ENCODE data around the gene LRRC61. TPM values are rescaled to one million over a fixed set of nuclear protein-coding genes. Genes with fewer than 3 reads are reported as not detected.
"Not testable (repeated sequence)": the region's sequence is repeated elsewhere in the genome, so short reads cannot be mapped to it uniquely, and the experiment has no call there.

LRRC61 gene
- total RNA-seq, 2 donors from 2014 or later = 25.8 to 34.4 TPM

- no peak for TF ChIP-seq POLR2AphosphoS5 (IDR thresholded peaks at IDR 0.05)
- TF ChIP-seq CTCF (IDR thresholded peaks at IDR 0.05) = no peak
- no peak for TF ChIP-seq POLR2A (IDR thresholded peaks at IDR 0.05)
- no peaks in the 10 kb centered on the region for H3K9me3 ChIP-seq
- H3K27me3 ChIP-seq (replicated peaks; ENCODE audit: insufficient read depth) = no peaks in the 10 kb centered on the region
- H3K27ac ChIP-seq = no peak overlapping the region
- intact Hi-C loops (cut with DNase I) = loop anchor here (10.0 kb wide), 1 partner anchor 90 kb away; no protein-coding TSS in a partner anchor
- H3K4me1 ChIP-seq (replicated peaks) = peaks cover 16% of the 10 kb centered on the region
- H3K36me3 ChIP-seq = no peaks in the 10 kb centered on the region
- WGBS = 78% methylated on average over 15 of the region's 15 CpGs
- no peak for DNase-seq (ENCODE audit: low spot score)
- H3K4me3 ChIP-seq = no peak overlapping the region
Measured at GRCh38 chr7:150384406-150385301, 61.5 kb downstream of the LRRC61 start.

DNA sequence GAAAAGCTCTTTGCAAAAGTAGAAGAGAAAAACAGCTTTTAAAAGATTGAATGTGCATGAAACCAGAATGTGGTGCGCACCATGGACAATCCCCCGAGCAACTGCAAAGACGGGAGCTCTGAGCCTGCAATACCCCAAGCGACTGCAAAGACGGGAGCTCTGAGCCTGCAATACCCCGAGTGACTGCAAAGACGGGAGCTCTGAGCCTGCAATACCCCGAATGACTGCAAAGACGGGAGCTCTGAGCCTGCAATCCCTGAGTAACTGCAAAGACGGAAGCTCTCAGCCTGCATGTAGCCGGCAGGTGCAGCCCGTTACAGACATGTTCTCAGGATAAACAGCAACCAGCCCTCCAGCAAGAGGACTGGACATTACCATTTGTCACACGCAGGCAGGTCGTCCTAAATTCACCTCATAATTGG lies 62.2 kb downstream of the LRRC61 start:
- Histone ChIP-seq H3K36me3 (no peaks in the 10 kb centered on the region), H3K27ac (no peak overlapping the region), H3K4me1 (replicated peaks) (peaks cover 16% of the 10 kb centered on the region), H3K27me3 (replicated peaks; ENCODE audit: insufficient read depth) (no peaks in the 10 kb centered on the region), H3K4me3 (no peak overlapping the region), H3K9me3 (no peaks in the 10 kb centered on the region)
- 78% methylated on average over 14 of the region's 14 CpGs for WGBS
- intact Hi-C loops (cut with DNase I) = loop anchor here (10.0 kb wide), 1 partner anchor 91 kb away; no protein-coding TSS in a partner anchor
- no peak for DNase-seq (ENCODE audit: low spot score)
- no peak for TF ChIP-seq POLR2AphosphoS5 (IDR thresholded peaks at IDR 0.05)
- TF ChIP-seq CTCF (IDR thresholded peaks at IDR 0.05) = no peak
- TF ChIP-seq POLR2A (IDR thresholded peaks at IDR 0.05) = no peak

DNA sequence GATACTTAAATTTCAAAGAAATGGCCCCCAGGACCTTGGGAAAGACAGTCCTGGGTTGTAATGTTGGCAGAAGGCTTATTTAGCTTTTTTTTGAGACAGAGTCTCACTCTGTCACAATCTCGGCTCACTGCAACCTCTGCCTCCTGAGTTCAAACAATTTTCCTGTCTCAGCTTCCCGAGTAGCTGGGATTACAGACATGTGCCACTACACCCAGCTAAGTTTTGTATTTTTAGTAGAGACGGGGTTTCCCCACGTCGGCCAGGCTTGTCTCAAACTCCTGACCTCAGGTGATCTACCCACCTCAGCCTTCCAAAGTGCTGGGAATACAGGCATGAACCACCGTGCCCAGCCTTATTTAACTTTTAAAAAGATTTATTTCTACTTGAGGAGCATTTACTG lies 62.7 kb downstream of the LRRC61 start:
- H3K27me3 ChIP-seq (replicated peaks; ENCODE audit: insufficient read depth); DNase-seq (ENCODE audit: low spot score); H3K36me3 ChIP-seq; H3K4me3 ChIP-seq; H3K9me3 ChIP-seq; H3K27ac ChIP-seq: not testable (repeated sequence)
- peaks cover 16% of the 10 kb centered on the region for H3K4me1 ChIP-seq (replicated peaks)
- intact Hi-C loops (cut with DNase I) = loop anchor here (10.0 kb wide), 1 partner anchor 91 kb away; no protein-coding TSS in a partner anchor
- WGBS = 56% methylated on average over 6 of the region's 6 CpGs

Other genes starting within 250 kb of the LRRC61 start
- 10 to 100 TPM; 10.7 to 15.1 TPM for gene ACTR3C, start 190 bp downstream of the LRRC61 start, total RNA-seq
- gene RARRES2, start 18.3 kb downstream of the LRRC61 start, total RNA-seq = 10 to 100 TPM; 98.8 to 99.8 TPM
- gene REPIN1, start 45.5 kb downstream of the LRRC61 start, total RNA-seq = 100 to 1,000 TPM; 150 to 171 TPM
- gene ZNF775, start 56.0 kb downstream of the LRRC61 start, total RNA-seq = 10 to 100 TPM; 14.4 to 14.8 TPM
- 1 to 10 TPM; 2.5 to 6.5 TPM for gene GIMAP8, start 127.3 kb downstream of the LRRC61 start, total RNA-seq
- gene GIMAP7, start 191.5 kb downstream of the LRRC61 start, total RNA-seq = 1 to 10 TPM; 6.9 to 9.0 TPM
- gene GIMAP4, start 244.0 kb downstream of the LRRC61 start, total RNA-seq = 10 to 100 TPM in 1 of 2 donors, 1 to 10 TPM in 1; 6.9 to 11.0 TPM

All from prostate gland (tissue), 2 donors.